NCI-H748 (cell line): Measurements from ENCODE around the gene EFNA3.

Experiments used
- DNase-seq: peaks from one replicate; lab custom pipeline; 2025; ENCODE audit not compliant: unreplicated experiment; lab: John Stamatoyannopoulos, UW

The EFNA3 gene

GRCh38 chr1:155066777-155067176 lies 11.9 kb upstream of the EFNA3 start:
- DNase-seq, result no peak

GRCh38 chr1:155068599-155068998 lies 10.0 kb upstream of the EFNA3 start:
- no peak for DNase-seq

DNA sequence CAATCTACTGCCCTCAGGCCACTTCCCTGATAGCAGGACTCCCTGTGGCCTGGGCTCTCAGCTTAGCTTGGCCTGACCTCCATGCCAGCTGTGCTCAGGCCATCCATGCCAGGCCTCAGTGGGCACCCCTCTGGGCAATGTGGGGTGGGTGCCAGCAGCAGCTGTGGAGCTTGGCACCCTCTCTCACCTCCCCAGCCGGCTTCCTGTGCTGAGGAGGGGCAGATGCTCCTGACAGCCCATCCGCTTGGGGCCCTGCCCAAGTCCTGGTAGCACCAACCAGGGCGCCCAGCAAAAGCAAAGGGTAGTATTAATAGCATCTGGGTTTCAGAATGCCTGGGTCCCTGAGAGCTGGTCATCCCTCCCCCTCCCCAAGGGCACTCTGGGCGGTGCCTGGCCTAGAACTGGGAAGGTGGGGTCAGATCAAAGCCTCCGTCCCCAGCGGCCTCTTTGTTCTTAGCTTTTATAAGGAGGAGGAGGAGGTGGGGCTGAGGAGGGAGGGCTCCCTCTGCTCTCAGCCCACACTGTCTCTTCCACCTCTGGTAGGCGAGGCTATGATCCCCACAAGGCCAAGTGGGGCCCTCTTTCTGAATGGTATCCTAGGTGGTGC lies 9.0 kb upstream of the EFNA3 start:
- peak; percentile 78 for DNase-seq

DNA sequence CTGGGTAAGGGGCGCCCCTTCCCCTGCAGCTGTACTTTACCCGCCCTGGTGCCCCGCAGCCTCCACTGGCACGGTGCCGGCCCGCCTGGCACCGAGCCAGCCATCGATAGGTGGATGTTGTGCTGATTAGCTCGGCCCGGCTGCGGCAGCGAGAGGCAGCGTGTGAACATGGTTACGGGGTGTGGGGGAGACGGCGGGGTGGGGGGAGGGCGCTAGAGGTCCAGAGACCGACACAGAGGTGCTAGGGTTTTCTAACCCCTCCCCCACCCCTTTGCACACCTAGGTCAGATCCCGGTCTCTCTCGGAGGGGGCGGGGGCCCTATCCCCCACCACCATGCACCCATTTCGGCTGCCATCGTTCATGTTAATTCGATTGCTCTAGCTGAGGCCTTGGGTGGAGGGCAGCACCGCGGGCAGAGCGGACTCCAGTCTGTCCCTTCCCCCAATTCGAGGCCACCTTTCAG lies 8.4 kb upstream of the EFNA3 start:
- peak; percentile 78 for DNase-seq

GRCh38 chr1:155070721-155071569 lies 7.7 kb upstream of the EFNA3 start:
- DNase-seq, result peak; percentile 92

DNA sequence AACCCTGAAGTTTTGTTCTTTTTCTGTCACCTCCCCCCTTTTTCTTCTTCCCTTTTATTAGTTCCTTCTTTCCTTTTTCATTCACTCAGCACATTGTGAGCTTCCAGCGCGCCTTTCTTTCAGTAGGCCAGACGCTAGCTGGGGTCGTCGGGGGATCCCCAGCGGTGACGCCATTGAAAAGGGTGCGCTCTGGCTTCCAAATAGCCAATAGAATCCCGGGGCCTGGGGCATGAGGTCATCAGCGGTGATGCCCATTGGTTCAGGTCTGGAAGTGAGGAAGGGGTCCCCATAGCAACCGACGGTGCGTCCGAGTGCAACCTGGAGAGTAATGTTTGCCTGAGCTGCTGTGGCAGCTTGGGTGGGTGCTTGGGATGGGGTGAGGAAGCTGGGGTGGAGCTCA lies 6.9 kb upstream of the EFNA3 start:
- peak; percentile 63 for DNase-seq

DNA sequence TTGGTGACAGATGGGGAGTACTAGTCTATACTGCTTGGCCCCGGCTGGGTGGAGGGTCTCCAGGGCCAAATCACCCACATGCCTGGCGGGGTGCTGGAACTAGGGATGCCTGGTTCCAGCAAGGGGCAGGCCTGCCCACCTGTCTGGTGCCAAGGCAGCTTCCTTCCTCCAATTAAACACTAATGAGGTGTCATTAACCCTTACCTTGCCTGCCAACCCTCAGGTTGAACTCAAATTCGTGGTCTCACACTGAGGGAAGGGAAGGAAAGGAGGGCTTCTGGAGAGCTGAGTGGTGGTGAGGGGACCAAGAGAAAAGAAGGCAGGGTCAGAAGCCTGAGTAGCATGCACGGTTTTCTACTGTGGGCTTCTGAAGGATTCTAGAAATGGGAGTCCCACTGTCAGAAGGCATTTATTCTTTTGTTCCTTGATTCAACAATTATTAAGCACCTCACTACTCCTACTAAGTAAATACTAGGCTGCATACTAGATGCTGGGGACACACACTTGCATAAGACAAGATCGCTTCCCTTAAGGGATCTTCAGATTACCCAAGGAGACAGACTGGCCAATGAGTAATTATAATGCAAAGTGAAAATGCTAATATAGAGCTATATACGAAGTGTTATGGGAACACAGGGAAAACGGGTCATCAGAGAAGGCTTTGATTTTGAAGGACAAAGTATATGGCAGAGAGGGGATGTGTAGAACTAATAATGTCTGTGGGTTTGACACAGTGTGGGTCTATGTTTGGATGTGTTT lies 5.9 kb upstream of the EFNA3 start:
- no peak for DNase-seq

DNA sequence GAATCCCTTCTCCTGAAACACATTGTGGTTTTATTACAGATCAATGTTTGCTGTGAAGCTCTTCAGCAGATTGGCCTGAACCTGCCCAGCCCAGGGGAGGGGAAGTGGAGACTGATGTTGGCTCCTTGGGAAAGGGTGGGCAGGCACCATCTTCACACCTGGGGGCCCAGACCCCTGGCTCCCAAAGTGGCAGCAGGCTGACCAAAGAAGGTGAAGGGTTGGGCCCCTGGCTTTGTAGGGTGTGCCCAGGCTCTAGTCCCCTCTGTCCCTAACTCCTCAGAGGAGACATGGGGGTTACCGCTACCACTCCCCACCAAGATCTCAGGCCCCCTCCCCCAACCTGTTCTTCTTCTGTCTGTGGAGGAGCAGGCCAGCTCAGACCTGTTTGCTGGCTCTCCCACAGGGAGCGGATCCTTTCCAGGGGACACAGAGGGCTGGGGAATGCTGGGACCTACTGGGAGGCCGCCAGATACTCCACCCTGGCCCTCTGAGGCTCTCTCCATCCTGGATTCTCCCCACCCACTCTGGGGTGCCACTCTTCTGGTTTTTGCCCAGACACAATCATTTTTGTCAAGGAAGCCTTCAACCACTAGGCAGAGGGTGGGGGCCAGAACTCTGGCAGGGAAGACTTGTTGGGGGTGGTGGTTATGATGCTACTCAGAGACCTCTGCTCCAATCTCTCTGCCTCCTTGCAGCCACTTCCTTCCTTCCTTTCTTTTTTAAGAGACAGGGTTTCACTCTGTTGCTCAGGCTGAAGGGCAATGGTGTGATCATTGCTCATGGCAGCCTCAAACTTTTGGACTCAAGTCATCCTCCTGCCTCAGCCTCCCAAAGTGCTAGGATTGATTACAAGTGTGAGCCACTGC lies 5.0 kb upstream of the EFNA3 start:
- DNase-seq, result no peak

DNA sequence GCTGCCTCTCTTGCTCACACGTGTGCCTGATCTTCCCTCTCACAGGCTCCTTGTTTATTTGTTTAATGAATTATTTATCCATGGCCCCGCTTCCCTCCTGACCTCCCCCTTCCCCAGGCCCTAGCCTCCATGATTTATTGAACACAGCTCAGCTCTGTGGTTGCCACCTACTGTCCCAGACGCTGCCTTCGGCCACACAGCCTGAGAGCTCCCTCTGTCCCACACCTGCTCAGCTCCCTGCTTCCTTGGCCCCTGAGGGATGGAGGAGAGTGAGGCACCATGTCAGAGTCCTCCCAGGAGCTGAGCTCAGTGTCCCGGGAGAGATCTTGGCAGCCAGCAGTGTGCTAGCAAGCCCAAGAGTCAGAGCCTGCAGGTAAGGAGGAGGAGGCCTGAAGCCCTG lies 3.1 kb upstream of the EFNA3 start:
- DNase-seq, result no peak

DNA sequence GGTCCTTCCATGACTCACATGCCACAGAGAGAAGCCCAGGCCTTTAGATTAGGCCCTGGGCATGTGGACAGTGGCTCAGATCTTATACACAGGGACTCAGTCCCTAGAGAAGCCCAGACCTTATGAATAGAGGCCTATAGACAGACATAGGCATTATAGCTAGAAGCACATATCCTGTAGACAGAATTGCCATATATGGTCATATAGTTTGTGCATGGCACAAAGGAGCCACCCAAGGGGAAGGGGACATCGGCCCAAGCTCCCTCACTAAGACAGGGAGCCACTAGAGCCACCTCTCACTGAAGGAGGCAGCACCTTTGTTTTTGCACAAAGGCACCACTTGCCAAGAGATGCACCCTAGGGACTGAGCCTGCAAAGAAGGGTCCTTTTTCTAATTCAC lies 2.3 kb upstream of the EFNA3 start:
- no peak for DNase-seq

DNA sequence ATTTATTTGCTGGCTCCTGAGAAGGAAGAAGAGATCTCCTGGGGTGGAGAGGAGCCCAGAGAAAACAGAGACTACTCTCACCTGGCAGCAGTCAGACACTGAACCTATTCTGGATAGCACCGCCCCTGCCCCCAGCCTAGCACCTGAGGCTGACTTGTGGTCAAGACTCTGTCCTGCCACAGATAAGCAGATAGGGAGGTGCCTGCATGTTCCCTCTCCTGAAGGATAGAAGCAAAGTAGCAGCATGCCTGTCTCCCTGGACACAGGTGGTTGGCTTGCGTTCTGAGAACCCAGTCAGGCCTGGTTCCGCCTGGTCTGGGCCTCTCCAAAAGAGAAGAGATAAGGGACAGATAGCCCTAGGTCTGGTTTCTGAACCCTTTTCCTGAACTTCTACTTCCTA lies 1.3 kb upstream of the EFNA3 start:
- DNase-seq, result no peak

DNA sequence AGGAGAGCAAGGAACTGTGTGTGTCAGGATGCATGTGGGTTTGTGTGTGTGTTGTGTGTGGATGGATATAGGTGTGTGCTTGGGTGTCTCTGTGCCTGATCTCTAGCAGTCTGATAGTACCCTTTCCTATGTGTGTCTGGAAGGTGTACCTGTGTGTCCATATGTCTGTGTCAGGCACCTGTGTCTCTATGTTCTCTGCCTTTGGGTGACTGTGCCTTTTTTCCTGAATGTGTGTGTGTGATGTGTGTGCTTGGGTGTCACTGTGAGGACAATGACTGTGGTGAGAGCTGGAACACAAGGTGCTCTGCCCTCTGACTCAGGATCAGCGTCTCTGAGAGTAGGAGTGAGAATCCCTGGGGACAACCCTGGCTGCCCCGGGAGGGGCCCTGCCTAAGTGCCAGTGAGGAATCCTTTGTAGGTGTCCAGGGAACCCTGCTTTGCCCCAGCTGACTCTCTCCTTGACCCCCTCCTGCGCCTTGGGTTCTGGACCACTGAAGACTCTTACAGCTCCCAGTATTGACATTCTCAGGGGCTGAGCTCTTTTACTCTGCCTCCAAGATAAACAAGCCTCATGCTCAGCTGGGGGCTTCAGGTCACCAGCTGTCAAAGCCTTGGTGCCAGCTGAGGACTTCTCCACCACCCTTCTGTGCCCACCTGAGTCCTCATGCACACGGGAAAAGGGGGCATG lies 735 bp upstream of the EFNA3 start:
- no peak for DNase-seq

- DNase-seq, result no peak
Measured at GRCh38 chr1:155079210-155079486, 511 bp downstream of the EFNA3 start.

DNA sequence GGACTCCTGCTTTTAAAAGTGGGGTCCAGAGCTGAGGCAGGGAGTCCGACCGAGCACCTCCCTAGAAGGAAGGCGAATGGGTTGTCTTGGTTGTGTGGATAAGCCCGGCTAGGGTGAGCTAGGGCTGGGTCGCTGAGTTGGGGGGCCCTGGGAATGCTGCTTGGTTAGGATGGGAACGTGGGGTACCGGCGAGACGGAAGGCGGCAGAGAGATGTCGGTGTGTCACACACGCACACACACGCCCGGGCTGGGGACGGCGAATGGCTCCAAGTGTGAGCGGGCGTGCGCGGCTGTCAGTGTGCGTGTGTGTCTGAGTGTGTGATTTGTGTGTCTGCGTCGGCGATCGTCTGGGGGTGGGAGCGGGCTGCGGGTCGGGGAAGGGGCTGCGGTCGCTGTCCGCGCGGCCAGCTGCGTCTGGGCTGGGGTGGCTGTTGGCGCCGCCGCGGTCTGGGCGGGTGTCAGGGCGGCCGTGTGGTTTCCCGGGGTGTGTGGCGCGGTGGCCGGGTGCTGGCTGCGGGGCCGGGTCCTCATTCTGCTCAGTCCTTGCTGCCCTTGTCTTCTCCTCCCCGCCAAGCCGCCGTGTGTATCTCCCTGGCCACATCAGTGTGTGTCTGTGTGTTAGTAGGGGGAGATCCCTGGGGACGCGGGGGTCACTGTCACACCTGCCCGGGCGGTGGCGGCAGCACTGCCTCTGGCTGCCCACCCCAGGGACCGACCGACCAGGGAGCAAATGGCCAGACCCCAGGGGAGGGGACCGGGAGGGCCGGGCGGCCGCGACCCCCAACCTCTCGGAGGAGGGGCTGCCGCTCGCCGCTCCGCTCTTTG lies 1.1 kb downstream of the EFNA3 start:
- DNase-seq, result peak; percentile 54

DNA sequence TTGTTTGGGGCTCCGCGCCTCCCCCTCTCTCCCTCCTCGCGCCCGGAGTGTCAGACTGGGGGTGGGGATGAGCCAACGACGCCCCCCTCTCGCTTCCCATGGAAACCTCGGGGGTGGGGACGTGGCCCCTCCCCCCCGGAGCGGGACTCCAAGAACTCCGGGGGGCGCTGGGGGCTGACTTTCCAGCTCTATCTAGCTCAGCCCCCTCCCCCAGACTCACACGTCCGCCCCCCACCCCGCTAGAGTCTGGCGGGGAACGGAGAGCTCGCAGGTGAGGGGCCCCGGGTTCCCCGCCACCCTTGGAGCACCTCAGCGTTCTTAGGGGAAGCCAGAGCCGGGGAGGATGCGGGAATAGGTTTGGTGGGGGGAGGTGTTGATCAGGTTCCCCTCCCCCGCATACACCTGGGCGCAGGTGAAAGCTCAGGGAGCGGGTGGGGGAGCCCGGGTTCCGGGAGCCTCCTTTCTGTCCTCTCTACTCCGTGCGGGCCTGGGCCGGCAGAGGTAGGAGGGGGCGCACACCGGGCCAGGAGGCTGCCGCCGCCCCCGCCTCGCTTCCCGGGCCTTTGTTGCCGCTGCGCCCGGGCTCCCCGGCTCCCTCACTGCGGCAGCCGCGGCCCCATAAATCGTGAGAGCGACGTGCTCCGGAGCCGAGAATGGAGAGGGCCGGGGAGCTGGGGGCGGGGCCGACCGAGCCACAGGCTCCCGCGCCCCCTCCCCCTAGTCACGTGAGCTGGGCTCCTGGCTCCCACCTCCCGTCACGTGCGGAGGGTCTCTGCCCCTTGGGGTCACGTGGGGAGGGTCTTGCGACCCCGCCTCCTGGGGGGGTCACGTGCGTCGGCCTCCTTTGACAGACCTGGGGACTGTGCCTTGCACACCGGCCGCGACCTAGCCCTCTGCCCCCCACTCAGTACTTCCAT lies 1.9 kb downstream of the EFNA3 start:
- DNase-seq, result peak; percentile 84

- peak; percentile 66 for DNase-seq
Measured at GRCh38 chr1:155081472-155082300, 3.0 kb downstream of the EFNA3 start.

DNA sequence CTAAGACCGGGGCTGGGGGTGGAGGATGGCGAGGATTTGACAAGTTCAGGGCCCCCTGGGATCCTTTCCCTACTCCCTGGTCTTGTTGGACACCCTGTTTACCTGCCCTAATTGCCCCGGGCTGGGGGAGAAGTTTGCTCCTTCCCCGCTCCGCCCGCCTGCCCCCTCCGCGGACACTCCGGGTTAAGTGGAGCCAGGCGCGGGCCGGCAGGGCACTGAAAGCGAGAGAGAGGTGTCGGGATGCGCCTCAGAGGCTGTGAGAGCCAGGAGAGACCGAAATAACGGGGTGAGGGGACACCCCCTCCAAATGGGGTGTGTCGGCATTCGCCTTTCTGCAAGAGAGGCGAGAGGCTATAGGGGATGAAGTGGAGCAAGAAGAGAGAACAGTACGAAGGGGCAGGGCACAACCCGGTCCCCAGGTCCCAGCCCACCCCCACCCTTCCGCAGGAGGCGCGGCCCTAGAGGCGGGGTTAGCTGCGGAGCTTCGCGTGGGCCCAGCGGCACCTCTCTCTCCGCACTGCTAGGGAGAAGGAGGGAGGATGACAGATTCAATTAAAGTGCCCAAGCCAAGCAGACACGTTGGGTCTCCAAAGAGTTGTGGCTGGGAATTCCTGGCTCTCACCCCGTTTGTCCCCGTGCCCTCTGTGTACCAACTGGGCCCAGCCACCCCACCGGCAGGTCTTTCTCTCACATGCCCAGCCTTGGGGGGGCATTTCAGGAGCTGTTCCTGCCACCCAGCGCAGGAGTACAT lies 3.8 kb downstream of the EFNA3 start:
- peak; percentile 33 for DNase-seq
